ENCODE measurements around the gene LEF1. TPM values are rescaled to one million over a fixed set of nuclear protein-coding genes. Genes with fewer than 3 reads are reported as not detected.

The LEF1 gene
- total RNA-seq, 1 donor from 2014 or later: 1.7 TPM

- no peak for DNase-seq (ENCODE audit: extremely low spot score, unreplicated experiment)
- TF ChIP-seq CTCF (IDR thresholded peaks at IDR 0.05): no peak
- no peak overlapping the region for H3K27ac Mint-ChIP-seq (ENCODE audit: unreplicated experiment)
- peaks cover 11% of the 10 kb centered on the region for H3K27me3 Mint-ChIP-seq (ENCODE audit: unreplicated experiment)
- no peaks in the 10 kb centered on the region for H3K36me3 Mint-ChIP-seq (ENCODE audit: unreplicated experiment)
- no peaks in the 10 kb centered on the region for H3K9me3 Mint-ChIP-seq (ENCODE audit: unreplicated experiment)
- peaks cover 11% of the 10 kb centered on the region for H3K4me1 Mint-ChIP-seq (ENCODE audit: unreplicated experiment)
- no peak overlapping the region for H3K4me3 Mint-ChIP-seq (ENCODE audit: unreplicated experiment)
These were observed 58.3 kb downstream of the LEF1 start for GRCh38 chr4:108110450-108110849.

GRCh38 chr4:108109997-108110416 lies 58.7 kb downstream of the LEF1 start:
- Mint-ChIP-seq H3K4me1 (ENCODE audit: unreplicated experiment) (peaks cover 11% of the 10 kb centered on the region), H3K36me3 (ENCODE audit: unreplicated experiment) (no peaks in the 10 kb centered on the region), H3K27me3 (ENCODE audit: unreplicated experiment) (peaks cover 11% of the 10 kb centered on the region), H3K4me3 (ENCODE audit: unreplicated experiment) (no peak overlapping the region), H3K9me3 (ENCODE audit: unreplicated experiment) (no peaks in the 10 kb centered on the region), H3K27ac (ENCODE audit: unreplicated experiment) (no peak overlapping the region)
- no peak for TF ChIP-seq CTCF (IDR thresholded peaks at IDR 0.05)
- no peak for DNase-seq (ENCODE audit: extremely low spot score, unreplicated experiment)

- no peak overlapping the region for H3K4me3 Mint-ChIP-seq (ENCODE audit: unreplicated experiment)
- no peaks in the 10 kb centered on the region for H3K36me3 Mint-ChIP-seq (ENCODE audit: unreplicated experiment)
- peaks cover 8% of the 10 kb centered on the region for H3K4me1 Mint-ChIP-seq (ENCODE audit: unreplicated experiment)
- DNase-seq (ENCODE audit: extremely low spot score, unreplicated experiment): no peak
- no peak for TF ChIP-seq CTCF (IDR thresholded peaks at IDR 0.05)
- no peaks in the 10 kb centered on the region for H3K9me3 Mint-ChIP-seq (ENCODE audit: unreplicated experiment)
- peaks cover 11% of the 10 kb centered on the region for H3K27me3 Mint-ChIP-seq (ENCODE audit: unreplicated experiment)
- no peak overlapping the region for H3K27ac Mint-ChIP-seq (ENCODE audit: unreplicated experiment)
These were observed 59.6 kb downstream of the LEF1 start for GRCh38 chr4:108109111-108109510.

GRCh38 chr4:108107729-108108382 lies 60.9 kb downstream of the LEF1 start:
- Mint-ChIP-seq H3K36me3 (ENCODE audit: unreplicated experiment) (no peaks in the 10 kb centered on the region), H3K27ac (ENCODE audit: unreplicated experiment) (no peak overlapping the region), H3K27me3 (ENCODE audit: unreplicated experiment) (peaks cover 13% of the 10 kb centered on the region), H3K4me1 (ENCODE audit: unreplicated experiment) (peaks cover 8% of the 10 kb centered on the region), H3K9me3 (ENCODE audit: unreplicated experiment) (no peaks in the 10 kb centered on the region), H3K4me3 (ENCODE audit: unreplicated experiment) (no peak overlapping the region)
- DNase-seq (ENCODE audit: extremely low spot score, unreplicated experiment): no peak
- no peak for TF ChIP-seq CTCF (IDR thresholded peaks at IDR 0.05)

- Mint-ChIP-seq H3K27ac (ENCODE audit: unreplicated experiment) (no peak overlapping the region), H3K4me1 (ENCODE audit: unreplicated experiment) (peaks cover 6% of the 10 kb centered on the region), H3K27me3 (ENCODE audit: unreplicated experiment) (peaks cover 13% of the 10 kb centered on the region), H3K4me3 (ENCODE audit: unreplicated experiment) (no peak overlapping the region), H3K9me3 (ENCODE audit: unreplicated experiment) (no peaks in the 10 kb centered on the region), H3K36me3 (ENCODE audit: unreplicated experiment) (no peaks in the 10 kb centered on the region)
- no peak for DNase-seq (ENCODE audit: extremely low spot score, unreplicated experiment)
- TF ChIP-seq CTCF (IDR thresholded peaks at IDR 0.05): no peak
These were observed 61.6 kb downstream of the LEF1 start for GRCh38 chr4:108107101-108107500.
